ENCODE data around the gene POP5.

Gene POP5

DNA sequence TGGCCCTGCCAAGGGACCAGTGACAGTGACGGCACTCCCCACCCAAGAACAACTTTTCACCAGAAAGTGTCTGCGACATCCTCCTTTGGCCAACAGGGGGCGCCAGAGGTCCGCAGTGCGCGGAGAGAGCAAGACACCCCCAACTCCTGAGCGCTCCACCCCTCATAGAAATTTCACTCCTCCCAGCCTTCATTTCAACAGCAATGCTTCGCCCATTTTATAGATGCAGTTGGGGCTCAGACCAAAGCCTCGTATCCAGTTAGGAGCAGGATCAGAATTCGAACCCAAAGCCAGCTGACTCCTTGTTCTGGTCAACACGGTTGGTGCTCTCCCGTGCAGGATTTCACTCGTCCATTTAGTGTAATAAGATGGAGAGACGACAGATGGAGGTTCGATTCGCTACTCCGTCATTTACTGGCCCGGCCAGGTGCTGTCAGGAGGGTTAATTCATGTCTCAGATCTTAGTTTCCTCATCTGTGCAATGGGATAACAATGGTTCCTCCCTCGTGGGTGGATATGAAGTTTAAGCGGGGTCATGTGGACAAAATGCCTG, 2.4 kb upstream of the POP5 start:
- POLR2A ChIA-PET: interaction anchor here (1.0 kb wide), 1 partner anchor 292 kb away, joined by 3 read pairs; the partner anchor contains the start of gene RNU4-2
- TF ChIP-seq, protein P1, sequence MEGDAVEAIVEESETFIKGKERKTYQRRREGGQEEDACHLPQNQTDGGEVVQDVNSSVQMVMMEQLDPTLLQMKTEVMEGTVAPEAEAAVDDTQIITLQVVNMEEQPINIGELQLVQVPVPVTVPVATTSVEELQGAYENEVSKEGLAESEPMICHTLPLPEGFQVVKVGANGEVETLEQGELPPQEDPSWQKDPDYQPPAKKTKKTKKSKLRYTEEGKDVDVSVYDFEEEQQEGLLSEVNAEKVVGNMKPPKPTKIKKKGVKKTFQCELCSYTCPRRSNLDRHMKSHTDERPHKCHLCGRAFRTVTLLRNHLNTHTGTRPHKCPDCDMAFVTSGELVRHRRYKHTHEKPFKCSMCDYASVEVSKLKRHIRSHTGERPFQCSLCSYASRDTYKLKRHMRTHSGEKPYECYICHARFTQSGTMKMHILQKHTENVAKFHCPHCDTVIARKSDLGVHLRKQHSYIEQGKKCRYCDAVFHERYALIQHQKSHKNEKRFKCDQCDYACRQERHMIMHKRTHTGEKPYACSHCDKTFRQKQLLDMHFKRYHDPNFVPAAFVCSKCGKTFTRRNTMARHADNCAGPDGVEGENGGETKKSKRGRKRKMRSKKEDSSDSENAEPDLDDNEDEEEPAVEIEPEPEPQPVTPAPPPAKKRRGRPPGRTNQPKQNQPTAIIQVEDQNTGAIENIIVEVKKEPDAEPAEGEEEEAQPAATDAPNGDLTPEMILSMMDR (IDR thresholded peaks at IDR 0.05; ENCODE audit: control extremely low read depth, extremely low read depth, low read depth, missing control alignments): peak; percentile 84

DNA sequence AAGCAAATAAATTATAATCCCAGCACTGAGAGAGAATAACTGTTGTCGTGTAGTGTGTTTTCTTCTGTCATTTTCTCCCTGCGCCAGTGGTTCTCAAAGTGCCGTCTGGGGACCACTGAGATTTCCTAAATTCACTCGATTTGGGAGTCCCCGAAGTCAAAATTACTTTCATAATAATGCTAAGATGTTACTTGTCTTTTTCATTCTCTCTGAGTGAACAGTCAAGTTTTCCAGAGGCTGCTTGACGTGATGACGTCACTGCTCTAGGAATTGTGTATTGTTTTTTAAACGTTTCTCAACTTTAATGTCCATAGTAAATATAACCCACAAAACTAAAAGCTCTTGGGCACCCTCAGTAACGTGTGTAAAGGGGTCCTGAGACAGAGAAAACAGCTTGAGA, 796 bp upstream of the POP5 start:
- no peak for DNase-seq (ENCODE audit: extremely low spot score)
- TF ChIP-seq, protein P1 (IDR thresholded peaks at IDR 0.05; ENCODE audit: control extremely low read depth, extremely low read depth, low read depth, missing control alignments): no peak
- ChIA-PET CTCF (interaction anchor here (1.0 to 5.9 kb wide), 27 partner anchors 10 to 535 kb away, joined by 3 to 48 read pairs (median 5); partner anchors contain the start of gene ACADS), POLR2A (interaction anchor here (0.5 kb wide), 1 partner anchor 291 kb away, joined by 6 read pairs; the partner anchor contains the start of gene RNU4-2)

More for the DNA sequence above, 2.4 kb upstream of the POP5 start:
- DNase-seq (ENCODE audit: extremely low spot score): peak; percentile 79
- CTCF ChIA-PET: interaction anchor here (0.7 to 5.9 kb wide), 35 partner anchors 8 to 775 kb away, joined by 3 to 48 read pairs (median 4); no protein-coding TSS in a partner anchor

DNA sequence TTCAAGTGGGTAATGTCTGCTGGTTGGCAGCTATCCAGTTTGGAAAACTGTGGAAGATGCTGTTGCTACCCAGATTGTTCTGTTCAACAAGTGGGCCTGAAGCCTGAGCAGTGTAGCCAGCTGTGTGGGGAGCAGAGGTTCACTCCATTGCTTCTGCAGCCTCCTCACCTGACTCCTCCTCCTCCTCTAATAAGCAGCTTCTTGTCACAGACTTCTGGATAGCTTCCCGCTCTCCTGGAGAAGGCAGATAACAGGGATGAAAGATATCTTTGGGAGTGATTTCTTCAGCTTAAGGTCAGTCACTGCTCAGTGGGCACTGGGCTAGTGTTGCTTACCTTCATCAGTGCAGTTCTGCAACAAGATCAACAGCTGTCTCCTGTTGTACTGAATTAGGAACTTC, 2.0 kb downstream of the POP5 start:
- no peak for DNase-seq (ENCODE audit: extremely low spot score)
- CTCF ChIA-PET: interaction anchor here (0.7 to 5.9 kb wide), 5 partner anchors 9 to 393 kb away, joined by 3 to 48 read pairs (median 6); partner anchors contain the start of gene SIRT4
- TF ChIP-seq, protein P1 (IDR thresholded peaks at IDR 0.05; ENCODE audit: control extremely low read depth, extremely low read depth, low read depth, missing control alignments): no peak
- POLR2A ChIA-PET: interaction anchor here (0.5 kb wide), 1 partner anchor 321 kb away, joined by 3 read pairs; no protein-coding TSS in a partner anchor

DNA sequence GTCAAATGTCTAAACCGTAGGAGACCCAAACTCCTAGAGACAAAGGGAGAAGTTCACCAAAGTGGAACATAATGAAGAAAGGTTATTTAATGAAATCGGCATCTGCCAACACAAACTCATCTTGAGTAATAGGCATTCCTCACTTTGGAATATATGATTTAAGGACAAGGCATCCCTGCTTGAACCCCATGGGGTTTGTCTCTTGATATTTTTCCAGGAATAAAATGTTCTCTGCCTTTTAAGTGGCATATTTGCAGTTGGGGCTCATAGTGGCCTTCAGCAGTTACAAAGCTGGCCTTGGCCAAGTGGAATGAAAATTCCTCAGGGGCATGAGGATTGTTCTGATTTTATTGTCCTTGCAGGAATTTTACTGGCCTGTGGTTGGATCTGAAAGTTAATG, 7.1 kb downstream of the POP5 start:
- TF ChIP-seq, protein P1 (IDR thresholded peaks at IDR 0.05; ENCODE audit: control extremely low read depth, extremely low read depth, low read depth, missing control alignments): no peak
- CTCF ChIA-PET: interaction anchor here (1.6 kb wide), 1 partner anchor 73 kb away, joined by 5 read pairs; no protein-coding TSS in a partner anchor
- no peak for DNase-seq (ENCODE audit: extremely low spot score)
- POLR2A ChIA-PET: no interaction called here

DNA sequence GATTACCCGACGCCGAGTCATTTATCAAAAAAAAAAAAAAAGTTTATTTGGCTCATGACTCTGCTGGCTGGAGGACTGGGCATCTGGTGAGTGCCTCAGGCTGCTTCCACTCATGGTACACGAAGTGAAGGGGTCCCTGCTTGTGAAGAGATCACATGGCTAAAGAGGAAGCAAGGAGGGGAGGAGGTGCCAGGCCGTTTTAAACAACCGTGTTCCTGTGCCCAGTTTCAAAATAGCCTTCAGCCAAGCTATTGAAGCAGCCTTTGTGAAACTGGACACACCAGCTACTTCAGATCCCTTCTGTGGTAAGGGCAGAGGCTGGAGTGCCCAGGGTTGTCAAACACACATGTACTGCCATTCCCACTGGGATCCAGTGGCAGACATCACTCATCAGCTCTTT, 7.6 kb downstream of the POP5 start:
- no peak for DNase-seq (ENCODE audit: extremely low spot score)
- POLR2A ChIA-PET: no interaction called here
- CTCF ChIA-PET: no interaction called here
- TF ChIP-seq, protein P1 (IDR thresholded peaks at IDR 0.05; ENCODE audit: control extremely low read depth, extremely low read depth, low read depth, missing control alignments): no peak

DNA sequence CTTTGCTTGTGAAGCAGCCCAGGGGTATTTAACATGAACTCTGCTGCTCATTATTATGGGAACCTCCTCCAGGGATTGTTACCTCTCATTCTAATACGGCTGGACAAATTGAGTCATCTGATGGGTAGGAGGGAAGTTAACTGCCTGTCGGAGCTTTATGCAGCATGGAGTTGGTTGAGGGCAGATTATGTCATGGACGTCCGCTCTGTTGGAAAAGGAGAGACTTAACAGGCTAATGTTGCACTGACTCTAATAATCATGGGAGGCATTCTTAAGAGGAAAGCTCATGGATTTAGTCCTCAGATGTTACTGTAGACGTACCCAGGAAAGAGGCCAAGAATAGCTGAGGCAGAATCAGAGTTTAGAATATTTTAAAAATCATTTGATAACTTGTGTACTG, 9.9 kb downstream of the POP5 start:
- TF ChIP-seq, protein P1 (IDR thresholded peaks at IDR 0.05; ENCODE audit: control extremely low read depth, extremely low read depth, low read depth, missing control alignments): no peak
- no peak for DNase-seq (ENCODE audit: extremely low spot score)
- CTCF ChIA-PET: interaction anchor here (0.8 to 6.1 kb wide), 4 partner anchors 10 to 75 kb away, joined by 3 to 48 read pairs (median 4); partner anchors contain the start of gene POP5
- POLR2A ChIA-PET: interaction anchor here (0.5 kb wide), 1 partner anchor 19 kb away, joined by 7 read pairs; no protein-coding TSS in a partner anchor

All from GM10248 (cell line).